Kidney (tissue), 14 donors: ENCODE results near the gene SLC11A1. TPM values are rescaled to one million over a fixed set of nuclear protein-coding genes. Genes with fewer than 3 reads are reported as not detected.

ENCODE experiments used
- DNase-seq, 5 donors: peaks; one replicate each; pipeline ENCODE4 v3.0.0-alpha.2; 2013 to 2020
- FAIRE-seq: peaks from 2 replicates; lab custom pipeline; 2012; peaks lifted over from hg19 to GRCh38; lab: Jason Lieb, UNC
- H3K27ac ChIP-seq, 2 donors: one replicate each; pipeline ENCODE4 v1.7.0; 2013; ENCODE audit warnings: low read depth in 2 of 2, low read length in 2 of 2, inconsistent platforms in 1 of 2
- H3K27me3 ChIP-seq: one replicate; pipeline ENCODE4 v1.7.1; 2013; ENCODE audit warnings: low read length, inconsistent platforms; ENCODE audit not compliant: control insufficient read depth, insufficient read depth
- H3K36me3 ChIP-seq, 3 donors: one replicate each; pipeline versions ENCODE4 v1.7.0 to v1.7.1; 2013; ENCODE audit warnings: low read length in 3 of 3, control low read depth in 1 of 3, inconsistent platforms in 1 of 3; ENCODE audit not compliant: insufficient read depth in 3 of 3, control insufficient read depth in 2 of 3
- H3K4me1 ChIP-seq, 3 donors: one replicate each; pipeline versions ENCODE4 v1.7.0 to v1.7.1; 2013; ENCODE audit warnings: low read length in 3 of 3, inconsistent platforms in 1 of 3, low read depth in 1 of 3; ENCODE audit not compliant: control insufficient read depth in 2 of 3, insufficient read depth in 2 of 3
- H3K4me3 ChIP-seq, 3 donors: one replicate each; pipeline versions ENCODE4 v1.7.0 to v1.8.1; 2013; ENCODE audit warnings: low read length in 3 of 3, control low read depth in 1 of 3, inconsistent platforms in 1 of 3
- H3K9ac ChIP-seq, 3 donors: one replicate each; pipeline versions ENCODE4 v1.7.0 to v1.7.1; 2013; ENCODE audit warnings: low read length in 3 of 3, control low read depth in 1 of 3, inconsistent platforms in 1 of 3
- H3K9me3 ChIP-seq, 3 donors: one replicate each; pipeline versions ENCODE4 v1.7.0 to v1.7.1; 2013; ENCODE audit warnings: low read length in 3 of 3, control low read depth in 1 of 3, inconsistent platforms in 1 of 3; ENCODE audit not compliant: control insufficient read depth in 2 of 3, insufficient read depth in 1 of 3
- CTCF ChIP-seq: IDR thresholded peaks from 3 replicates; pipeline ENCODE4 v1.5.1; 2012; ENCODE audit warnings: mild to moderate bottlenecking, moderate library complexity, borderline replicate concordance; ENCODE audit not compliant: insufficient read depth; ENCODE audit errors: extremely low read depth
- intact Hi-C: fragments of 100-400 bp; cut with DNase I; formaldehyde crosslinking; loops from one replicate; pipeline ENCODE4 v1.11.1; 2022
- polyA plus RNA-seq: library from polyadenylated mRNA; stranded (reverse); fragments of 350-450 nt; fragmentation: Illumina TruSeq; extraction: RNeasy Lipid Tissue Mini Kit (QIAGEN cat#74804); gene quantifications from one replicate; pipeline ENCODE4 v1.2.3, GENCODE V29; 2014; ENCODE audit warnings: low read depth, low replicate concordance; ENCODE audit not compliant: insufficient read depth
- total RNA-seq: library from RNA; stranded (reverse); fragmentation: NEBNext Ultra II Directional; extraction: Animal tissue kit (Norgen Biotek cat#: 25700); gene quantifications from one replicate; pipeline ENCODE4 v1.2.1, GENCODE V29; 2021
- donor health status: control.
- donor health status: control.
- donor health status: control.
- donor health status: control.
- donor health status: control.
- donor health status: DM: yes; HTN: yes; CAD: no.
- donor health status: Normal renal cell carcinoma (clear cell type).

SLC11A1 gene
- total and polyA plus RNA-seq, 2 donors from 2014 or later: 1.2 to 37.6 TPM

DNA sequence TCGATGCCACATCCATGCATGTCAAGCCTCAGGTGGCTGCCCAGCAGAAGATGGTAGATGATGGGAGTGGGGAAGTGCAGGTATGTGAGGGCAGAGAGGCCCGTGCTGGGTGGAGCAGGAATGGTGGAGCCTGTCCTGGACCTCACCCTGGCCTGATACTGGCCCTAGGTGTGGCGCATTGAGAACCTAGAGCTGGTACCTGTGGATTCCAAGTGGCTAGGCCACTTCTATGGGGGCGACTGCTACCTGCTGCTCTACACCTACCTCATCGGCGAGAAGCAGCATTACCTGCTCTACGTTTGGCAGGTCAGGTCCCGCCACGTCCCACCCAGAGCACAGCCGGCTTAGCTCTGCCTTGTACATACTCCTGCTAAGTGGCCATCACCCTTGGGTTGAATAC lies 49.8 kb downstream of the SLC11A1 start:
- no peak overlapping the region for H3K4me3 ChIP-seq
- FAIRE-seq: no peak
- H3K27me3 ChIP-seq: no peaks in the 10 kb centered on the region
- peaks cover 0 to 3% (median 0%) of the 10 kb centered on the region in 3 donors for H3K36me3 ChIP-seq
- H3K9ac ChIP-seq: no peak overlapping the region
- no peak overlapping the region for H3K27ac ChIP-seq
- no peak for TF ChIP-seq CTCF
- H3K9me3 ChIP-seq: no peaks in the 10 kb centered on the region
- DNase-seq: peak in 1 of 5 donors; percentile 32
- intact Hi-C loops: no loop called here
- H3K4me1 ChIP-seq: no peaks in the 10 kb centered on the region

- H3K27me3 ChIP-seq: no peaks in the 10 kb centered on the region
- FAIRE-seq: no peak
These were observed 50.7 kb downstream of the SLC11A1 start for GRCh38 chr2:218432676-218433365.

DNA sequence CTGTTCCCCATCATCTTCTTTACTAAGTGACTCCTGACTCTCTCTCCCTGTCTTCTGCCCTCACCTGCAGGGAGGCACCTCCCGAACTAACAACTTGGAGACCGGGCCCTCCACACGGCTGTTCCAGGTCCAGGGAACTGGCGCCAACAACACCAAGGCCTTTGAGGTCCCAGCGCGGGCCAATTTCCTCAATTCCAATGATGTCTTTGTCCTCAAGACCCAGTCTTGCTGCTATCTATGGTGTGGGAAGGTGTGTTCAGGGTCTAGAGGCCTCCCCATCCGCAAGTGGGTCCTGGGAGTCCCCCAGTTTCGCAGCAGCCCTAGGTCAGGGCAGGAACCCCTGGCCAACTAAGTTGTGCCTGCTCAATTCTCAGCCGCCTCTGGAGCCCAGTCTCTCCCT lies 52.4 kb downstream of the SLC11A1 start:
- DNase-seq: peak in 2 of 5 donors; percentile 10 to 16
- Histone ChIP-seq H3K27ac (no peak overlapping the region), H3K36me3 (no peaks in the 10 kb centered on the region), H3K9me3 (no peaks in the 10 kb centered on the region), H3K4me1 (no peaks in the 10 kb centered on the region), H3K9ac (no peak overlapping the region), H3K4me3 (no peak overlapping the region), H3K27me3 (no peaks in the 10 kb centered on the region)
- intact Hi-C loops: no loop called here
- no peak for FAIRE-seq
- TF ChIP-seq CTCF: no peak

More at GRCh38 chr2:218432676-218433365, 50.7 kb downstream of the SLC11A1 start:
- H3K4me1 ChIP-seq: no peaks in the 10 kb centered on the region
- no peak overlapping the region for H3K27ac ChIP-seq
- H3K9me3 ChIP-seq: no peaks in the 10 kb centered on the region
- no peak overlapping the region for H3K9ac ChIP-seq
- peaks cover 0 to 3% (median 0%) of the 10 kb centered on the region in 3 donors for H3K36me3 ChIP-seq
- peak in 2 of 5 donors; percentile 12 to 28 for DNase-seq
- intact Hi-C loops: no loop called here
- no peak overlapping the region for H3K4me3 ChIP-seq
- TF ChIP-seq CTCF: no peak
